Measurements from ENCODE around the gene NXNL1.
A peak's percentile ranks its signal among the peaks of the same experiment; 100 is the strongest.

The NXNL1 gene

DNA sequence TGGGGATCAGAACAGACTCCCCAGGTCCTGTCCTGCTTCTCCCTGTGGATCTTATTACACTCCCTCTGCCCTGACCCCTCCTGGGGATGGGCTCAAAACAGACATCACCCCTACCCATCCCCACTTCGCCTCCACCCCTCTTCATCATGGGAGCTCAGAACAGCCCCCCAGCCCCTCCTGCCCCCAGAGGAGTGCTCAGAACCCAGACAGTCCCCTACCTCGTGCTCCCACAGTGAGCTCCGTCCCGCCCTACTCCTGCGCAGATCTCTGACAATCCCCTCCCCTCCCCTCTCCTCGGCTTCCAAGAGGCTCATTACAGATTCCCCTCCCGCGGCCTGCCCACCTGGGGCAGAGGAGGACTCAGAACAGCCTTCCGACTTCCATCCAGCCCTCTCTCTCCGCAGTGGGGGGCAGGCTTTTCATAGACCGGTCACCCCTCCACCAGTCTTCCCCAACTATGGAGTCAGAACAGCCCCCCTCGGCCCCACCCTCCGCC, 6.1 kb downstream of the NXNL1 start:
- no peak for DNase-seq
- no peak for TF ChIP-seq POLR2A (IDR thresholded peaks at IDR 0.05; ENCODE audit: low read length)
- no peak for TF ChIP-seq GATA1 (IDR thresholded peaks at IDR 0.05; ENCODE audit: low read depth, low read length)

DNA sequence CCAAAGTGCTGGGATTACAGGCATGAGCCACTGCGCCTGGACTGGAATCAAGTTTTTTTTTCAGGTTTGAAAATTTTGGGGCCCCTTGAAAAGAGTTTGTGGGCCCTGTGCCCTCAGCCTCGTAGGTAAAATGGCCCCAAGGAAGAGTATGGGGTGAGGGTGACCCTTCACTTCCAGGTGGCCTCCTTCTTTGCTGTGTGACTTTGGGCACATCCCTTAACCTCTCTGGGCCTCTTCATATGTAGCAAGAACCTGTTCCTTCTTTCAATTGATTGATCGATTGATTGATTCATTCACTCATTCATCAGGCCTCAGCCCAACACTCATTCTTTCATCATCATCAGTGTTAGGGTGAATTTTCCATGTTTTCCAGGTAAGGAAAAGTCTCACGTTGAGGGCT, 8.9 kb downstream of the NXNL1 start:
- no peak for DNase-seq
- TF ChIP-seq GATA1 (IDR thresholded peaks at IDR 0.05; ENCODE audit: low read depth, low read length) (no peak), POLR2A (IDR thresholded peaks at IDR 0.05; ENCODE audit: low read length) (no peak)

DNA sequence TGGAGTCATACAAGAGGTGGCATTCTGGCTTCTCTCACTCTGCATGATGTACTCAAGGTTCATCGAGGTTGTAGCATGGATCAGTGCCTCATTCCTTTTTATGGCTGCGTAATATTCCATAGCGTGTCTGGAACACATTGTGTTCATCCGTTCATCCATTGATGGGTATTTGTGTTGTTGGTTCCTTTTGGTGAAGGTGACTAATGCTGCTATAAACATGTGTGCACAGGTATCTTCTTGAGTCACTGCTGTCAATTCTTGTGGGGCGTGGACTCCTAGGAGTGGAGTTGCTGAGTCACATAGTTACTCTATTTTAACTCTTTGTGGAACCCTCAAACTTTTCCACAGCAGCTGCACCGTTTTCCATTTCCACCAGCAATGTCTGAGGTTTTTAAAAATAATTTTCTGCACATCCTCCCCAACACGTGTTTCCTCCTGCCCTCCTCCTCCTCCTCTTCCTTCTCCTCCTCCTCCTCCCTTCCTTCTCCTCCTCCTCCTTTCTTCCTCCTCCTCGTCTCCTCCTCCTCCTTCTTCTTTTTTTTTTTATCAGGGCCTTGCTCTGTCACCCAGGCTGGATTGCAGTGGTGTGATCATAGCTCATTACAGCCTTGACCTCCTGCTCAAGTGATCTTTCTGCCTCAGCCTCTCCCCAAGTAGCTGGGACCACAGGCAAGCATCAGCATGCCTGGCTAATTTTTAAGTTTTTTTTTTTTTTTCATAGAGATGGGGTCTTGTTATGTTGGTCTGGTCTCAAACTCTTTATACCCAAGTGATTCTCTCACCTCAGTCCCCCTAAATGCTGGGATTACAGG, 10.3 kb downstream of the NXNL1 start:
- TF ChIP-seq GATA1 (IDR thresholded peaks at IDR 0.05; ENCODE audit: low read depth, low read length) (no peak), POLR2A (IDR thresholded peaks at IDR 0.05; ENCODE audit: low read length) (no peak)
- peak in 1 of 2 experiments; percentile 46 for DNase-seq

DNA sequence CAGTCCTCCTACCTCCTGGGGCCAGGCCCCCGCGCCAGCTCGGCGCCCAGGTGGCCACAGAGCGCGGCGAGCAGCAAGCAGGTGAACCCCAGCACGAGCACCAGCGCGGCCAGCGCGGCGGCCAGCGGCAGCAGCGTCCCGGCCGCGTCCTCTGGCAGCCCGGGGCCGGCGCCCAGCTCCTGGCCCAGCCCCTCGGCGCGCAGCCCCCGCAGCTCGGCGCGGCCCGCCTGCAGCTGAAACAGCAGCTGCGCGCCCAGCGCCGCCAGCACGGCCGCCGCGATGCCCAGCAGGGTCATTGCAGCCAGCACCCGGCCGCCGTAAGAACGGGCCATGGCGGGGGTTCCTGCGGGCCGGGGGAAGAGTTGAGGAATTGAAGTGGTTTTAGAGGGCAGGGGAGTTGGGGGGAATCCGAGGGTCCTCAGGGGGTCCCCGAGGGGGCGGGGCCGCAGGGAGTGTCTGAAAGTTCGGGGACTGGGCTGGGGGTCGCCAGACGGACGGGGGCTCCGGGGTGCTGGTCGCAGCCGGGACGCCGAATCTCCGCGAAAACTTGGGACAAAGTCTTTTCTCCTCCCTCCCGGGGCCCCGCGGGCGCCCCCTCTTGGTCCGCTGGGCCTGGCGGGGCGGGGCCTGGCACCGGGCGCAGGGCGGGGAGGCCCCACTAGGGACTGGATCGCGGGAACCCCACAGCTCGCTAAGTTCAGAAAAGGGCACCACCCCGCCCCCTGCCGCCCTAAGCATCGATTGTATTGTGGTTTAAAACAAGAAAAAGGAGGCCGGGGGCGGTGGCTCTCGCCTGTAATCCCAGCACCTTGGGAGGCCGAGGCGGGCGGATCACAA, 12.4 kb downstream of the NXNL1 start, which contains the start of gene TMEM221:
TSS of gene TMEM221 (minus strand) at position 538 of the 837 bp plus-strand sequence. CDS start at position 332, 206 bp downstream.
- no peak for TF ChIP-seq POLR2A (IDR thresholded peaks at IDR 0.05; ENCODE audit: low read length)
- no peak for TF ChIP-seq GATA1 (IDR thresholded peaks at IDR 0.05; ENCODE audit: low read depth, low read length)
- DNase-seq = peak; percentile 47 to 63

DNA sequence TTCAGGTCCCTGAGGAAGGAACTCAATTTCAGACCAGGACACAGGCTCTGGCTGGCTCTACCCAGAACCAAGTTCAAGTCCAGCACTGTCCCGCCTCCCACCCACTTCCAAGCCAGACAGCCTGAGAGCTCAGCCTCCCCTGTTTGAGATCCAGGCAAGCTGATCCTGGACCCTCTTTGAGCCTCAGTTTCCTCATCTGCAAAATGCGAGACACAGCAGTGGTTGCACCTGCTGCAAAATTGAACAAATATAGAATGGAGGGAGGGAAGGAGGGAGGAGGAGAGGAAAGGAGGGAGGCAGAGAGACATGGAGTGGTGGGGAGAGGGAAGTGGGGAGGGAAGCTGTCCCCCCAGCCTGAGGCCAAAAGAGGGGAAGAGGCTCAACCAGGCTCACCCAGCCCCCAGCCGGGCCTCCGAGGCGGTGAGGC, 13.0 kb downstream of the NXNL1 start:
- no peak for DNase-seq
- TF ChIP-seq POLR2A (IDR thresholded peaks at IDR 0.05; ENCODE audit: low read length) = no peak

DNA sequence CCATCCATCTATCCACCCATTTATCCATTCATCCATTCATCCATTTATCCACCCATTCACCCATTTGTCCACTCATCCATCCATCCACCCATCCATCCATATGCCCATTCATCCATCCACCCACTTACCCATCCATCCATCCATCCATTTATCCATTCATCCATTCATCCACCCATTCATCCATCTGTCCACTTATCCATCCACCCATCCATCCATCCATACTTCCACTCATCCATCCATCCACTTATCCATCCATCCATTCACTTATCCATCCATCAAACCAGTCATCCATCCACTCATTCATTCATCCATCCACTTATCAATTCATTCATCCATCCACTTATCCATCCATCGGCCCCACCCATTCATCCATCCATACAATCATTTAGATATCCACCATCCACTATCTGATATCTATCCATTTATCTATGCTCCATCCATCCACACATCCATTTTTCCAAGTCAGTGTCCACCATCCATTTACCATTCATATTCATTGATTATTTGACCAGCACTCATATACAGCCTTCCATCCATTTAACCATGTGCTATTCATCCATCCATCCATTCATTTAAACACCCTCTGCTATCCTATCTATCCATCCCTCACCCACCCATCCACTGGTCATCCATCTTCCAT, 15.1 kb downstream of the NXNL1 start:
- TF ChIP-seq POLR2A (IDR thresholded peaks at IDR 0.05; ENCODE audit: low read length) (no peak), GATA1 (IDR thresholded peaks at IDR 0.05; ENCODE audit: low read depth, low read length) (no peak)
- DNase-seq = no peak

DNA sequence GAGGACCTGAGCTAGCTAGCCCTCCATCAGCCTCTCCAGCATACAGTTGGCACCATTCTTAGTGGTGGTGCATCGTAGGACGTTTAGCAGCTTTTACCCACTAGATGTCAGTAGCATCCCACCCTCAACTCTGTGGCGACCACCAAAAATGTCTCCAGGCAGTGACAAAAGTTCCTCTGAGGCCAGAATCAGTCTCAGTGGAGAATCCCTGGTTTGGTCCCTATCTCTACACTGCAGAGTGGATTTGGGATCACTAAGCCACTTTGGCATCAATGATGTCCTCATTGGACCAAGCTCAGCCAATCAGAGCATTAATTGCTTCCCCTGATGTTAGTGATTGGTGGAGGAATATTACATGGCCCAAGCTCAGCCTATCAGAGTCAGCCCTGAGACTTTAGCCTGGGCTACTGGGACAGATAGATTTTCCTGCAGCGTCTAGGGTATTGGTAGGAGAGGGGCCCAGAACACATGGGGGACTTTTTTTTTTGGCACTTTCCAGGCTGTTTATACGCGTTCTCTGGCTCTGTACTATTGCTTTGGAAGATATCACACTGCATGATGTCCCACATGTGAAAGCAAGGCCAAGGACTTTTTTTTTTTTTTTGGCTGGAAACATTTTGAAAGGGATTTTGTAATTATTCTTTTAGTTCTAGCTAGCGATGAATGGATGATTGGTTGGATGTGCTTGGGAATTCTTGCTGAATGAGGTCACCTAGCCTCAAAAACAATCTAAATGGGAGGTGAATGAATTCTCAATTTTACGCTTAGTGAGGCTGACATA, 19.3 kb downstream of the NXNL1 start:
- TF ChIP-seq GATA1 (IDR thresholded peaks at IDR 0.05; ENCODE audit: low read depth, low read length) (no peak), POLR2A (IDR thresholded peaks at IDR 0.05; ENCODE audit: low read length) (no peak)
- peak in 1 of 2 experiments; percentile 51 for DNase-seq

DNA sequence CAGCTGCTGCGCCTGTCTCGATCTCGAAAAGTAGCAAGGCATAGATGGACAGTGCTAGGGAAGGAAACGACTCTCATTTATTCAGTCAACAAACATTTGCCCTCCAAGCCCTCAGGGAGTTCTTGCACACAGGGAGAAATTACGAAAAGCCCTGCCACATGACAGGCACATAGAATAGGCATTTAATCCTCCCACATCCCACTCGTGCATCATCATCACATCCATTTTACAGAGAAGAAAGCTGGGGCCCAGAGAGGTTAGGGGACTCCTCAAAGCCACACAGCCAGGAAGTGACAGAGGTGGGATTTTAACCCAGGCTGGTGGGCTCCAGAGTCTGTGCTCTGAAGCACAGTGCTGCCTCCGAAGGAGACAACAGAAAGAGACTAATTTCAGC, 23.9 kb downstream of the NXNL1 start:
- TF ChIP-seq POLR2A (IDR thresholded peaks at IDR 0.05; ENCODE audit: low read length) (no peak), GATA1 (IDR thresholded peaks at IDR 0.05; ENCODE audit: low read depth, low read length) (no peak)

DNA sequence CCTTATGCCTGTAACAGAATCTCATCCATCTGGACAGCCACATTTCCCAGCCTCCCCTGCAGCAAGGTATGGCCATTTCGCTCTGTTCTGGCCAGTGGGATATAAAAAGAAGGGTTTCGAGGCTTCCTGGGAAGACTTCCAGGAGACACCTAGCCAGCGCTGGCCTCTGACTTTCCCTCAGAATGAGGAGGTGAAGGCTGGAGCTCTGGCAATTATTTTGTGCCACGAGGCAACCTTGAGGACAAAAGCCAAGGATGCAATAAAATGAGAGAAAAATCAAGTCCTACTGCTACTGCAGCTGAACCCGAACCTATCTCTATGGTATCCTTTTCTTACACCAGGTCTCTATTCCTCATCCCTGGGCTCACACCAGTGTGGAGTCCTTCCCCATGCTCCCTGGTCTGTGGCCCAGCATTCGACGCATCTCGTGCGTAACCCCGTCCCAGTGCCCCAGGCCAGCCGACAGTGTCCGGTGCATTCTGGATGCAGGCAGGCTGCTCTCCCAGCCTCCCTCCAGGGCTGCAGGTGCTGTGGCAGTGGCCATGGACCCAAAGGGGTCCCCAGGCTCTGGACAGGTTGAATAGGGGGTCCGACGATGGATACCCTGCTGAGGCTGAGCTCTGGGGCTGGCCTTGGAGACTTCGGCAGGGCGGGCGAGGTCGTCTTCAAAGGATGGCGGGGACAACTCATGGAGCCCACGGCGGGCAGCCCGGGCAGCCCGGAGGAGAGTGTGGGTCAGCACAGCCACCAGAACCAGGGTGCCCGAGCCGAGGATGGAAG, 24.4 kb downstream of the NXNL1 start:
- TF ChIP-seq POLR2A (IDR thresholded peaks at IDR 0.05; ENCODE audit: low read length) (no peak), GATA1 (IDR thresholded peaks at IDR 0.05; ENCODE audit: low read depth, low read length) (no peak)
- DNase-seq = no peak

More for the DNA sequence above, 23.9 kb downstream of the NXNL1 start:
- no peak for DNase-seq

DNA sequence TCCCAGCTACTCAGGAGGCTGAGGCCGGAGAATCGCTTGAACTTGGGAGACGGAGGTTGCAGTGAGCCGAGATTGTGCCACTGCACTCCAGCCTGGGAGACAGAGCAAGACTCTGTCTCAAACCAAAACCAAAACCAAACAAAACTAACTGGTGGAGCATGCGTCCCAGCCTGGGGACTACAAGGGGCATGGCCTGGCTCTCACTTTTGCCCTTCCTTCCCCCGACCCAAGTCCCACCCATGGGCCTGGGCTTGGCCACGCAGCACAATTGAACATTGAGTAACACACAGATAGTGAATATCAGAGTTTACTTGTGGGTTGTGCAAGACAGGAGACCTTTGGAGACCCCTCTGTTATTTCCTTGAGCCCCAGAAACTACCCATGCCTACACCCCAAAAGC, 25.5 kb downstream of the NXNL1 start:
- no peak for TF ChIP-seq GATA1 (IDR thresholded peaks at IDR 0.05; ENCODE audit: low read depth, low read length)
- no peak for TF ChIP-seq POLR2A (IDR thresholded peaks at IDR 0.05; ENCODE audit: low read length)
- no peak for DNase-seq

DNA sequence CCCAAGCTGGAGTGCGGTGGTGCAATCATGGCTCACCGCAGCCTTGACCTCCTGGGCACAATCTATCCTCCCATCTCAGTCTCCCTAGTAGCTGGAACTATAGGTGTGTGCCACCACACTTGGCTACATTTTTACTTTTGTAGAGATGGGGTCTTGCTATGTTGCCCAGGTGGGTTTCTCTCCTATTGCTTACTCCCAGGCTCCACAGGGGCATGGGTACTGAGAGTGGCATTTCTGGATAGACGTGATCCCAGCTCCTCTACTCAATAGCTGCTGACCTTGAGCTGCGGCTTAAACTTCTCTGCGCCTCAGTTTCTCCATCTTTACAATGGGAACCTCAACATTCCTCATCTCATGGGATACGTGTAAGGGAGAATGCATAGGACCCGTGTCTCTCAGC, 29.3 kb downstream of the NXNL1 start:
- TF ChIP-seq GATA1 (IDR thresholded peaks at IDR 0.05; ENCODE audit: low read depth, low read length) (no peak), POLR2A (IDR thresholded peaks at IDR 0.05; ENCODE audit: low read length) (no peak)
- no peak for DNase-seq

DNA sequence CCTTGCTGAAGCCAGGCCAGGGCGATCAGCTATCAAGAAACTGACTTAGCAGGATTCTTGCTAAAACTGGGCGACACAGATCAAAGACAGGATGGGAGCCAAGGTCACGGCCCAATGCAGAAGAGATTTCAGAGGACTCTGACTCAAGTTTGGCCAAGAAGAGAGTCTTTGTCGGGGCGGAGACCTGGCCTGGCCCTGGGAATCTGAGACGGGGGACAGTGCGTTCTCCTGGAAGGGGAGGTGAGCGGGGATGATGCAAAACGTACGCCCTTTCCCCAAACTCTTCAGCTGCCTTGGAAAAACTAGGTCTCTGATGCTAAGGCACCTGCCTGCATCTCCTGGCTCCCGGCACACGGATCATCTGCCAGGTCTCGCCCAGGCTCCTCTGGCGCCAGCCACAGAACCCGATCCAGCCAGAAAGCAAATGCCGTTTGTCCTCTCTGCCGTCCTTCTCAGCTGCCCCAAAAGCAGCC, 31.0 kb downstream of the NXNL1 start:
- TF ChIP-seq GATA1 (IDR thresholded peaks at IDR 0.05; ENCODE audit: low read depth, low read length) = no peak
- TF ChIP-seq POLR2A (IDR thresholded peaks at IDR 0.05; ENCODE audit: low read length) = no peak
- no peak for DNase-seq

Data from erythroblast (primary cell).